ENCODE results near the gene BACE2. TPM values are rescaled to one million over a fixed set of nuclear protein-coding genes. Genes with fewer than 3 reads are reported as not detected.

The BACE2 gene
- total RNA-seq, 2 donors from 2014 or later, result 71.9 to 129 TPM

DNA sequence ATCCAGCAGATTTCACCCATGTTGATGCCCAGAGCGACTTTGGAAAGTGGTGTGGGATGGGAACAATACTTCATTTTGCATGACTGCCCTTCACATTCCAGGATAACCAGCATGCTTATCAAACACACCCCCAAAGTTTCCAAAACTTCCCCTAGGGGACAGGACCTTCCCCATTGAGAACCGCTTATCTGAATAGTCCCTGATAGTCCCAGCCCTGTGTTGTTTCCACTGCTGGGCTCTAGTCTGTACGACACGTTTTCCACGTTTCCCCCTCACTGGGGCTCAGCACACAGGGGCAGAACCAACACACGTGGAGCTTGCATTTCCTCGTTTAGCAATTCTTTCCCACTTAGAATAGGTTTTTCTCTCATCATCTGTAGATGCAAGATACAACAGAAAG lies 61.0 kb downstream of the BACE2 start:
- no peaks in the 10 kb centered on the region for H3K27me3 ChIP-seq (replicated peaks; ENCODE audit: insufficient read depth)
- H3K9me3 ChIP-seq, result no peaks in the 10 kb centered on the region
- ATAC-seq (ENCODE audit: insufficient number of reproducible peaks, low FRiP score, low read depth), result no peak
- peaks cover 0 to 20% of the 10 kb centered on the region in 2 donors for H3K4me1 ChIP-seq (ENCODE audit: control insufficient read depth in 1 of 2, low read depth in 2 of 2)
- TF ChIP-seq, protein P1, sequence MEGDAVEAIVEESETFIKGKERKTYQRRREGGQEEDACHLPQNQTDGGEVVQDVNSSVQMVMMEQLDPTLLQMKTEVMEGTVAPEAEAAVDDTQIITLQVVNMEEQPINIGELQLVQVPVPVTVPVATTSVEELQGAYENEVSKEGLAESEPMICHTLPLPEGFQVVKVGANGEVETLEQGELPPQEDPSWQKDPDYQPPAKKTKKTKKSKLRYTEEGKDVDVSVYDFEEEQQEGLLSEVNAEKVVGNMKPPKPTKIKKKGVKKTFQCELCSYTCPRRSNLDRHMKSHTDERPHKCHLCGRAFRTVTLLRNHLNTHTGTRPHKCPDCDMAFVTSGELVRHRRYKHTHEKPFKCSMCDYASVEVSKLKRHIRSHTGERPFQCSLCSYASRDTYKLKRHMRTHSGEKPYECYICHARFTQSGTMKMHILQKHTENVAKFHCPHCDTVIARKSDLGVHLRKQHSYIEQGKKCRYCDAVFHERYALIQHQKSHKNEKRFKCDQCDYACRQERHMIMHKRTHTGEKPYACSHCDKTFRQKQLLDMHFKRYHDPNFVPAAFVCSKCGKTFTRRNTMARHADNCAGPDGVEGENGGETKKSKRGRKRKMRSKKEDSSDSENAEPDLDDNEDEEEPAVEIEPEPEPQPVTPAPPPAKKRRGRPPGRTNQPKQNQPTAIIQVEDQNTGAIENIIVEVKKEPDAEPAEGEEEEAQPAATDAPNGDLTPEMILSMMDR (IDR thresholded peaks at IDR 0.05), result no peak
- no peak overlapping the region for H3K4me3 ChIP-seq
- DNase-seq (ENCODE audit: low spot score), result no peak
- peaks cover 19% of the 10 kb centered on the region for H3K36me3 ChIP-seq
- no peak overlapping the region for H3K27ac ChIP-seq

DNA sequence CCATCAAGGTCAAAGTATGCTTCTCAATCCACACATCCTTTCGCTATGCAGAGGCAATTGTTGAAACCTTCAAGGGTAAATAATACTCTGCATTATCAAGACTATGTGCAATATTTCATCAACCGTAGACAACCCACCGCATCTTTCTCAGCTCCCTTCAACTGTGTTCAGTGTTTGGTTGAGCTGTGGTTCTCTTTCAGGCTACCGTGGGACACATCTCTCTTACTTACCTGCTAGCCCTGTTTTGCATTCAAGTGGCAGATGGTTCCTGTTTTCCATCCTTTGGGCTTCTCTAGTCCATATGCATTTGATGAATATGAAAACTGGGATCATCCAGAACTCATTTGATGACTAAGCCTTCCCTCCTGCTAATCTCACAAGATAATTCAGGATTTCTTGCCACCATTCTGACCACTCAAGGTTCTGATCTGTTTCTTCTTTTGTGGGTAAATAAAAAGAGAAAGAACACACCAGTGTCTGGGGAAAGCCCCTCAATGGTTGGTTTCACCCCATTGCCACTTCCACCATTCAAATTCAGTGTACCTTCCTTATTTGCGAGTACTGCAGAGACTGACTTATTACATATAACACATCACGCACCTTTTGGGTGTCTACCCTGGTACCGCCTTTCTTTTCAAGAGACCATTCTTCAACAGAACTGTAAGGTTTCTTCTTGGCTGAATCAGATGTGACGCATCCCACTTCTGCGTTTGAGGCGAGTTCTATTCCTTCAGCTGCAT lies 61.7 kb downstream of the BACE2 start:
- H3K4me3 ChIP-seq, result no peak overlapping the region
- TF ChIP-seq, protein P1 (IDR thresholded peaks at IDR 0.05), result no peak
- H3K36me3 ChIP-seq, result peaks cover 19% of the 10 kb centered on the region
- ATAC-seq (ENCODE audit: insufficient number of reproducible peaks, low FRiP score, low read depth) (no peak), DNase-seq (ENCODE audit: low spot score) (no peak)
- H3K27me3 ChIP-seq (replicated peaks; ENCODE audit: insufficient read depth), result no peaks in the 10 kb centered on the region
- H3K4me1 ChIP-seq (ENCODE audit: control insufficient read depth in 1 of 2, low read depth in 2 of 2), result peaks cover under 1 to 27% of the 10 kb centered on the region in 2 donors
- no peak overlapping the region for H3K27ac ChIP-seq
- H3K9me3 ChIP-seq, result no peaks in the 10 kb centered on the region

DNA sequence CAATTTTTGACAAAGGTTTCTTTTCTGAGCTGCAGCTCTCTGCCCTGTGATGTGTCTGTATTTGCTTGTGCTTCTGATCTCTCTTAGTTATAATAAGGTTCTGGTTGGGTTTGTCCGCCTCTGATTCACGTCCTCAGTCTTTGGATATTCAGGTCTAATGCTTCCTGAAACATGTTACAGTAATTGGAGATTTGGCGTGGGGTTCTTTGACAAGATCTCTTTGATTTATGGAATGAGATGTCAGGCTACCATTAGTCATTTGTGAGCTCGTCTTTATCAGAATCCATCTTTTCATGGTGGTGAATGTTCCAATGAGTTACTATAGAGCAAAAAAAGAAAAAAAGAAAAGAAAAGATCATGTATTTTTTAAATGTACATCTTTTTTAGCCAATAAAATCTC lies 62.5 kb downstream of the BACE2 start:
- no peaks in the 10 kb centered on the region for H3K9me3 ChIP-seq
- DNase-seq (ENCODE audit: low spot score), result no peak
- peaks cover 4 to 32% of the 10 kb centered on the region in 2 donors for H3K4me1 ChIP-seq (ENCODE audit: control insufficient read depth in 1 of 2, low read depth in 2 of 2)
- TF ChIP-seq, protein P1 (IDR thresholded peaks at IDR 0.05), result no peak
- ATAC-seq (ENCODE audit: insufficient number of reproducible peaks, low FRiP score, low read depth), result no peak
- H3K4me3 ChIP-seq, result no peak overlapping the region
- H3K27me3 ChIP-seq (replicated peaks; ENCODE audit: insufficient read depth), result no peaks in the 10 kb centered on the region
- peaks cover 19% of the 10 kb centered on the region for H3K36me3 ChIP-seq
- no peak overlapping the region for H3K27ac ChIP-seq

DNA sequence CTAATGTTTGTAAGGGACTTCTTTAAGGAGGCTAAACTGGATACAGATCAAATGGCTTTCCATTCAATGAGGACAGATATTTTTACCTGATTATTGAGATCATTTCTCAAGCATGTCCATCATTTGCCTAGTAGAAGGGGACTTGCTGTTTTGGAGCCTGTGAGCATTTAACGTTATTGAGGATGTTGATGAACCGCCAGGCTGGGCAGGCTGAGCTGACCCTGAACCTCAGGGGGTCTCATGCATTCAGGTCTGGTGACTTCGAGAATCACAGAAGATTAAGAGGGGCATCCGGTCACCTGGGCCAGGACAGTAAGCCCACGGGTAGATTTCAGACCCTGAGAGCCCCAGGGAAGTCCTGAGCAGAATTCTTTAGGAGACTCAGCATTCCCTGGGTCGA lies 63.1 kb downstream of the BACE2 start:
- no peak overlapping the region for H3K4me3 ChIP-seq
- peaks cover 4 to 28% of the 10 kb centered on the region in 2 donors for H3K4me1 ChIP-seq (ENCODE audit: control insufficient read depth in 1 of 2, low read depth in 2 of 2)
- TF ChIP-seq, protein P1 (IDR thresholded peaks at IDR 0.05), result no peak
- peaks cover 19% of the 10 kb centered on the region for H3K36me3 ChIP-seq
- no peak overlapping the region for H3K27ac ChIP-seq
- H3K9me3 ChIP-seq, result no peaks in the 10 kb centered on the region
- ATAC-seq (ENCODE audit: insufficient number of reproducible peaks, low FRiP score, low read depth), result no peak
- H3K27me3 ChIP-seq (replicated peaks; ENCODE audit: insufficient read depth), result no peaks in the 10 kb centered on the region
- no peak for DNase-seq (ENCODE audit: low spot score)

DNA sequence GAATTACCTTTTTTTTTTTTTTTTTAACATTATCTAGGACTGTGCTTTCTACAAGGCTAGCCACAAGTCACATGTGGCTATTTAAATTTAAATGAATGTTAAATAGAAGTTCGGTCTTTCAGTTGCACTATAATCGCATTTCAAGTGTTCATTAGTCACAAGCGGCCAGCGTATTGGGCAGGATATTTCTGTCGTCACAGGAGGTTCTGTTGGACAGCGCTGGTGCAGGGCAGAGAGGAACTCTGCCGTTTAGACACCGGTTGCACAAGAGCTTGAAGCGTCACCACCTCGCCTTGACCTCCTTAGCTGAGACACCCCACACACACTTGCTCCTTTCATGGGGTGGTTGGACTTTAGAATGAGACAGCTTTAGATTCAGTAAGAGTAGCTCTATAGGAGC lies 64.1 kb downstream of the BACE2 start:
- DNase-seq (ENCODE audit: low spot score) (no peak), ATAC-seq (ENCODE audit: insufficient number of reproducible peaks, low FRiP score, low read depth) (no peak)
- no peak overlapping the region for H3K27ac ChIP-seq
- no peaks in the 10 kb centered on the region for H3K9me3 ChIP-seq
- TF ChIP-seq, protein P1 (IDR thresholded peaks at IDR 0.05), result no peak
- H3K4me1 ChIP-seq (ENCODE audit: control insufficient read depth in 1 of 2, low read depth in 2 of 2), result peaks cover 4 to 31% of the 10 kb centered on the region in 2 donors
- H3K27me3 ChIP-seq (replicated peaks; ENCODE audit: insufficient read depth), result no peaks in the 10 kb centered on the region
- no peak overlapping the region for H3K4me3 ChIP-seq
- peaks cover 10% of the 10 kb centered on the region for H3K36me3 ChIP-seq
